Epithelial cell of prostate (primary cell): ENCODE measurements around the gene ZNF45.
"Not testable (repeated sequence)": the region's sequence is repeated elsewhere in the genome, so short reads cannot be mapped to it uniquely, and the experiment has no call there.

ENCODE experiments used
- DNase-seq: peaks from one replicate; pipeline ENCODE4 v3.0.0-alpha.2; 2011; ENCODE audit warnings: low read depth, low spot score
- H3K27ac ChIP-seq: fragments of 450-650 bp; 2 replicates; pipeline ENCODE4 v1.5.1; 2017; ENCODE audit warnings: mild to moderate bottlenecking

The ZNF45 gene

DNA sequence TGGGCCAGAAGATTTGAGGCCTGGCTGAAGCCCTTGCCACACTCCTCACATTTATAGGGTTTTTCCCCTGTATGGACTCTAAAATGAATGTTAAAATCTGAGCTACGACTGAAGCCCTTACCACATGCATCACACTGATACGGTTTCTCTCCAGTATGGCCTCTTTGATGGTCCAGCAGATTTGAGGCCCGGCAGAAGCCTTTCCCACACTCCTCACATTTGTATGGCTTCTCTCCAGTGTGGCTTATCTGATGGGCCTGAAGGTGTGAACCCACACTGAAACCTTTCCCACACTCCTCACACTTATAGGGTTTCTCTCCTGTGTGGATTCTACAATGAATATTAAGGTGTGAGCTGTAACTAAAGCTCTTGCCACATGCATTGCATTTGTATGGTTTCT is 21.0 kb downstream of the ZNF45 start:
- no peak overlapping the region for H3K27ac ChIP-seq

DNA sequence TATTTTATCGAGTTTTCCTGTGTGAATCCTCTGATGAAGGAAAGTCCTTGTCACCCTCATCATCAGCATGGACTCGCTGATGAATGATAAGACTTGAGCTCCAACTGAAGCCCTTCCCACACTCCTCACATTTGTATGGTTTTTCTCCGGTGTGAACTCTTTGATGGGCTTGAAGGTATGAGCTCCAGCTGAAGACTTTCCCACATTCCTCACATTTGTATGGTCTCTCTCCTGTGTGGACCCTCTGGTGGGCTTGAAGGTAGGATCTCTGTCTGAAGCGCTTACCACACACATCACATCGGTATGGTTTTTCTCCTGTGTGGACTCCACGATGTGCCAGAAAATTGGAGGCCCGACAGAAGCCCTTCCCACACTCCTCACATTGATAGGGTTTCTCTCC is 21.7 kb downstream of the ZNF45 start:
- no peak overlapping the region for H3K27ac ChIP-seq
- DNase-seq, result no peak

More for the DNA sequence above, 21.0 kb downstream of the ZNF45 start:
- DNase-seq, result no peak

DNA sequence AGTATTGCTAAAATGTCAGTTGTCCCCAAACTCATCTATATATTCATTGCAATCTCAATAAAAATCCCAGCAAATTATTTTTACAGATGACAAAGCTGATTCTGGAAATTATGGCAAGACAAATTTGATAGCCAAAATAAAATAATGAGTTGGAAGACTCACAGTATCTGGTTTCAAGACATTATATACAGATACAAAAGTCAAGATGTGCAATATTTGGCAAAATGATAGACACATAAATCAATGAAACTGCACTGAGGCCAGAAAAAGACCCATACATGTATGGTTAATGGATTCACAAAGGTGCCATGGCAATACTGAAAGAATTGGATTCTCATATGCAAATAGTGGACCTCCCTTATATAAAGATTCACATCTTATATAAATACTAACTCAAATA is 24.2 kb downstream of the ZNF45 start:
- no peak for DNase-seq
- H3K27ac ChIP-seq, result no peak overlapping the region

DNA sequence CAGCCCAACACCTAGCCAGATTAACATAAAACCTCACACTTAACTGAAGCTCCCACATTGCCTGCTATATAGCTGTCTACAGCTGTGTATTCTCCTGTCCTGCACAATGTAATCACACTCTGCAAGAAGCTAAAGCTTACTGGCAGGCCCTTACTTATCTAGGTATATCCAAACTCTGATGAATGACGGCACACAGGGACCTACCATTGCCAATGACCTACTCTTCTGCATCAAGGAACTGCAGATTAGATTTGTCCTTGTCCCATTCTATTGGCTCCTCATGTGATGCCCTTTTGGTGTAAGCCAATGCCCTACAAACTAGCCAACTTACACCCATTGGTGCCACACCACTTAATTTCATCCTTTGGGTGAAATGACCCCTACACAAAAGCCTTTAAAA is 26.4 kb downstream of the ZNF45 start:
- H3K27ac ChIP-seq, result no peak overlapping the region
- DNase-seq, result no peak

DNA sequence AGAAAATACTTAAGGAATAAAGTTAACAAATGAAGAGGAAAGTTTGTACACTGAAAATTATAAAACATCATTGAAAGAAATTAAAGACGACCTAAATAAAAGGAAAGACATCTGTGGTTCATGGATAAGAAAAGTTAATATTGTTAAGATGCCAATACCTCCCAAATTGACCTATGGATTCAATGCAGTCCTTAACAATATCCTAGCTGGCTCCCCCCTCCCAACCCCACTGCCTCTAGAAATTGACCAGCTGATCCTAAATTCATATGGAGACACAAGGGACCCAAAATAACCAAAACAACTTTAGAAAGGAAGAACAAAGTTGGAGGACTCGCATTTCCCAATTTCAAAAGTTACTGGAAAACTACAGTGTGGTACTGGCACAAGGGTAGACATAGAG is 28.3 kb downstream of the ZNF45 start:
- no peak overlapping the region for H3K27ac ChIP-seq
- DNase-seq, result no peak

DNA sequence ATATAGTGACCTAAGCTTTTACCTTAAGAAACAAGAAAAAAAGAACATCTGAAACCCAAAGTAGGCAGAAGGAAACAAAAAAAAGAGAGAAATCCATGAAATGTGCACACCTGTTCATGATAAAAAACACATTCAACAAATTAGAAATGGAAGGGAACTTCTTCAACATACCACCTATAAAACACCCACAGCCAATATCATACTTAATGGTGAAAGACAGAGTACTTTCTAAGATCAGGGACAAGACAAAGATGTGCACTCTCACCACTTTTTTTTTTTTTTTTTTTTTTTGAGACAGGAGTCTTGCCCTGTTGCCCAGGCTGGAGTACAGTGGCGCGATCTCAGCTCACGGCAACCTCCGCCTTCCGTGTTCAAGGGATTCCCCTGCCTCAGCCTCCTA is 29.2 kb downstream of the ZNF45 start:
- no peak overlapping the region for H3K27ac ChIP-seq
- no peak for DNase-seq

DNA sequence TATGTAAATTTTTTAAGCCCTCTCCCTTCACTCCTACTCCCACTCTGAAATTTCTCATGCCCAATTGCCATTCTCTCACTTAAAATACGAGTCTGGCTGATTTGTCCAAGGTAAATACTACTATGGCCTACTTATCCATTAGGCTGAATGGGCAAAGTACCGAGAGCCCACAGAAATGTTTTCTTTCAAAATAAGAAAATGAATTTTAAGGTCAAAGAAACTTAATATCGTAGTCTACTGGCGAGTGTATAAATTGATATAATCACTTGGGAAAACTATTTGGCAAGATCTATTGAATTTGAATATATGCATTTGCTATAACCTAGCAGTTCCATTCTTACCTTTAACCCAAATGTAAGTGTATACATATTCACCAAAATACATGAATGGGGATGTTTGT is 32.7 kb downstream of the ZNF45 start:
- no peak for DNase-seq

DNA sequence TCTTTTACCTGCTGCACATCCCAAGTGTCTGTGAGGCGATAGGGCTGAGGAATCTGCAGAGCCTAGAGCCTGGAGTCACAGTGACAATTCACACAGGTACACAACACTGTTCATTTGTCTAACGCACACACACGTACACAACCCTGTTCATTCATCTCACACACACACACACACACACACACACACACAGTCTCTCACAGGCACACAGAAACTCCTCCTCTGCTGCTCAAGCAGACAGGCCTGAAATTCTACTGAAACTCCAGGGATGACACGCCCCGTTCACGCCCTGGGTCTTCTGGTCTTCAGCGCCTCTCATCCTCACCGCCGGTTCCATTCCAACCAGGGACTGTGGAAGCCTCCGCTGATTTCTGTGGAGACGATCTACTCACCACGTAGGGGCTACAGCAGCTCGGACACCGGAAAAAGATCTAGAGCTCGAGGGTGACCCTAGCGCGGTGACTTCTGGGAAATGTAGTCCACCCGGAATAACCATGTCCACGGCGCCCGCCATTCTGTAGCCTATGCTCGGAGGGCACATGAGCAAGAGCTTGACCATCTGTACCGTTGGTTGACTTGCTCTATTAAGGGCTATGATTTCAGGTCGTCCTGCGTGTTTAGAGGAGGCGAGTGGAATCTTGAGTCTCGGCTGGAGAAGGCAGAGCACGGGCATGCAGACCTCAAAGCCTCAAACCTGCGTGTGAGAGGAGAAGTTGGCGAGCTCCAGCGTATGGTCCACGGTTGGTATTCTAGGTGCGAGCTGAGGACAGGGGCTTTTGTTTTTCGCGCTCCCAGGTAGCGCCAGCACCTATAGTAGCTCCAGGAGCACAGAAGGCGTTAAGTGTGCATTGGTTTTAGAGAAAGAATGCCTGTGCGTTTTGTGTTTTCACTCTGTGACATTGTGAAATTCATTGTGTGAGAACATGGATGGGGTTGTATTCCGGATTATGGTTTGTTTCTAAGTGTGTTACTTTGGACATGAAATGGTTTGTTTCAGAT is 33.4 kb downstream of the ZNF45 start:
- H3K27ac ChIP-seq, result peak overlapping the region; percentile 27
- DNase-seq, result peak; percentile 20

More for the DNA sequence above, 32.7 kb downstream of the ZNF45 start:
- no peak overlapping the region for H3K27ac ChIP-seq

DNA sequence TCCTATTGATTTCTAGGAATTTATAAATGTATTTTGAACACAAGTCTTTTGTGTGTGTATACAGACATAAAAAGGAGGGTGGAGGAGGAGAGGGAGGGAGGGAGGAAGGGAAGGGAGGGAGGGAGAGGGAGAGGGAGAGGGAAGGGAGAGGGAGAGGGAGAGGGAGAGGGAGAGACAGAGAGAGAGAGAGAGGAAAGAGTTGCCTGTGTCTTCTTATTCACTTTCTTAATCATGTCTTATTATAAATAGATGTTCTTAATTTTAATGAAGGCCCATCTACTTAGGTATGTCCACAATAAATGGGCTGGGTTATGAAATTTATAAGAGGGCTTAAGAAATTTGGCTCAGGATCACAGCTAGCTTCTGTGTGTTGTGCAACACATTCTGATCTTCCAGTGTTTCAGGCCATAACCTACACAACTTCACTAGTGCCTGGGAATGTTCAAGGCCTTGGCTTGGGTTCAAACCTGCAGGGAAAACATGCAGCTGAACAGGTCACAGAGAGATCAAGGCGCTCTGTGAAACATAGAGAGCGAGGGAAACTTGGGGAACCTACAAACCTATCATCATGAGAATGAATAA is 39.3 kb downstream of the ZNF45 start:
- no peak overlapping the region for H3K27ac ChIP-seq
- DNase-seq, result no peak

DNA sequence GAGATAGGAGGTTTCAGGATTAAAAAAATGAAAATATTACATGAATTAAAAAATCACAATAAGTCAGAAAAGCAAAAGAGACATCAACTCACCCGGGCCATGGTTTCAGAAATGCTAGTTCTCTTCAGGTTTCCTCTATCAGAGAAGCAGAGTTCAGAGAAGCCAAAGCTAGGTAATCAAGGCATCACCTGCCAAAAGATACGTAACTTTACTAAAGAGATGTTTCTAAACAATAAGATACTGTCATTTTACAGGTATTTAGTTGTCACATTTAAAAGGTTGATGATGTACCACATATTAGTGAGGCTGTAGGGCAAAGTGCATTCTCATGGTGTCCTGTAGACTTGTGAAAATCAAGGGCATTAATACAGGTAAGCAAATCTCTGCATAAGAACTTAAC is 51.2 kb downstream of the ZNF45 start, which contains the start of gene ZNF404:
Gene ZNF404 (minus strand): TSS at position 101 of the 400 bp plus-strand sequence.
- no peak within 1 kb of the TSS for H3K27ac ChIP-seq
- no peak for DNase-seq

DNA sequence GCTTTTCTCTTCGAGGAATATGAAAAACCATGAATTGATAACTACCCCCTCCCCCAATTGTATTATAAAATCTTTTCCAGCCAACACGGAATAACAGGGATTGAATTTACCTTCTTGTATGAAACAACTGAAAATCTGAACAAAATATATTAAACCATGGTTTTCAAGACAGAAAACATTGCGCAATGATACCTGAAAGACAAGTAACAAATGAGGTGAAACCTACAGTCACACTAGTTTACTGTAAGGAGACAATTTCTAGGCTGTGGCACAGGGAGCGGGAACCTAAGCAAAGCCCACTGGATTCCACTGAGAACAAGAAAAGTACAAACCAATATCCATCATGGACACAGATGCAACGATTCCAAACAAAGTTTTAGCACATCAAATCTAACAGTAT is 54.6 kb downstream of the ZNF45 start:
- H3K27ac ChIP-seq, result no peak overlapping the region
- DNase-seq, result no peak

DNA sequence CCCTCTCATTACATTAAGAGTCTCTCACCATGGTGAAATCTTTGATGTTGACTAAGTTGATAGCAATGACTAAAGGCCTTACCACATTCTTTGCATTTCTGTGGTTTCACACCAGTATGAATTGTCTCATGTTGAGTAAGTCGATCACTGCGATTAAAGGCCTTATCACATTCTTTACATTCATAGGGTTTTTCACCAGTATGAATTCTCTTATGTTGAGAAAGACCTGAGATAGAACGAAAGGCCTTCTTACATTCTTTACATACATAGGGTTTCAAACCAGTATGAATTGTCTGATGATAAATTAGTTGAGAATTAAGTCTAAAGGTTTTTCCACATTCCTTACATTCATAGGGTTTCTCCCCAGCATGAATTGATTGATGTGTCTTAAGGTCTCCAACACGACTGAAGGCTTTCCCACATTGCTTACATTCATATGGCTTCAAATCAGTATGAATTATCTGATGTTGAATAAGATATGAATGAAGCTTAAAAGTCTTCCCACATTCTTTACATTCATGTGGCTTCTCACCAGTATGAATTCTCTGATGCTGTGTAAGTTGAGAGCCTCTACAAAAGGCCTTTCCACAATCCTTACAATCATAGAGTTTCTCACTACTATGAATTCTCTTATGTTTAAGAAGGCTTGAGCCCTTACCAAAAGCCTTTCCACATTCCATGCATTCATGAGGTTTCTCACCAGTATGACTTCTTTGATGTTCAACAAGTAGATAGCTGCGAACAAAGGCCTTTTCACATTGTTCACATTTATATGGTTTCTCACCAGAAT is 62.3 kb downstream of the ZNF45 start:
- H3K27ac ChIP-seq, result no peak overlapping the region
- DNase-seq, result no peak

DNA sequence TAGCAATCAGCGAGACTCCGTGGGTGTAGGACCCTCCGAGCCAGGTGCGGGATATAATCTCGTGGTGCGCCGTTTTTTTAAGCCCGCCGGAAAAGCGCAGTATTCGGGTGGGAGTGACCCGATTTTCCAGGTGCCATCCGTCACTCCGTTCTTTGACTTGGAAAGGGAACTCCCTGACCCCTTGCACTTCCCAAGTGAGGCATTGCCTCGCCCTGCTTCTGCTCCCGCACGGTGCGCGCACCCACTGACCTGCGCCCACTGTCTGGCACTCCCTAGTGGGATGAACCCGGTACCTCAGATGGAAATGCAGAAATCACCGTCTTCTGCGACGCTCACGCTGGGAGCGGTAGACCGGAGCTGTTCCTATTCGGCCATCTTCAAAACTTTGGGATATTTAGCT is 68.2 kb downstream of the ZNF45 start:
- not testable (repeated sequence) for DNase-seq, H3K27ac ChIP-seq
